HG02970 (cell line): ENCODE results near the gene CASK.
"Not testable (repeated sequence)": the region's sequence is repeated elsewhere in the genome, so short reads cannot be mapped to it uniquely, and the experiment has no call there.

Experiments
- ATAC-seq: cut with Tn5 transposase; IDR thresholded peaks from one replicate; pipeline ENCODE4 v1.9.1; 2021; ENCODE audit warnings: mild to moderate bottlenecking, moderate library complexity, moderate number of reproducible peaks; ENCODE audit not compliant: unreplicated experiment, low FRiP score

Gene CASK

DNA sequence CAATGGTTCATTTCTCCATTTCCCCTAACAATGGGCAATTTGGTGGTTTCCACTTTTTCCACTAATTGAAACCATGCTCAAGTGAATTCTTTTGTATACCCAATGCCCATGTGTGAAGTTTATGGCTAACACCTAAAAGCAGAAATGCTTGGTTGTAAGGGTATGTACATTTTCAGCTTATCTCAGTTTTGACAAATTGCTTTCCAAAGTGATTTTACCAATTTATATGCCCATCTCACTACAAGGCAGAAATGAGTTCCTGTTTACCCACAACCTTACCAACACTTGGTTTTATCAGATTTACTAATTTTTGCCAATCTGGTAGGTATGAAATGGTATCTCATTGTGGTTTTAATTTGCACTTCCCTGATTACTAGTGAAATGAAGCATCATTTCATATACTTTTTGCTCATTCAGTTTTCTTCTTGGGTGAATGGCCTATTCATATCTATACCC lies 219.8 kb downstream of the CASK start:
- ATAC-seq: no peak

DNA sequence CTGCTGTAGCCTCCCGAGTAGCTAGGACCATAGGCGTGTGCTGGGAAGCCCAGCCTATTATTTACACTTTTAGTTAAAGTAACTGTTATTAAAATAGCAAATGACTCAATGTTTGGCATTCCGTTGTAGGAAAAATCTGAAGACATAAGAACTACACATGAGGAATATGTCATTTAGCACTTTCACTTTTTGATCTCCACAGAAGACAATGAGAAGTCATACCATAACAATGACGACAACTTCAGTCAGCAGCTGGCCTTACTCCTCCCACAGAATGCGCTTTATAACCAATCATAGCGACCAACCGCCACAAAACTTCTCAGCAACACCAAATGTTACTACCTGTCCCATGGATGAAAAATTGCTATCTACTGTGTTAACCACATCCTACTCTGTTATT lies 227.9 kb downstream of the CASK start:
- no peak for ATAC-seq

DNA sequence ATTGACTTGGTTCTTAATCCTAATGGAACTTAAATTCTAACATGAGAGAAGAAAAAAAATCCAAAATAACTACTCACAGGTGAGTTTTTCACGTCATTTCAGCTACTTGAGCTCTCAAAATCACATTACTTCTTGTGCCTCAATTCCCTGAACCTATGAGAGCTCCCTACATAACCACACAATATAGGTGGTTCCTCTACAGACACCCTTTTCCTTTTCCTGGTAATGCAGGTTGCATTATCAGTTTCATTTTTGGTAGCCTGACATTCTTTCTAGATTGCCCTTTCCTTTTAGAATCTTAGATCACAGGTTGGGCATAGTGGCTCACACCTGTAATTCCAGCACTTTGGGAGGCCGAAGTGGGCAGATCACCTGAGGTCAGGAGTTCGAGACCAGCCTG lies 230.3 kb downstream of the CASK start:
- no peak for ATAC-seq

DNA sequence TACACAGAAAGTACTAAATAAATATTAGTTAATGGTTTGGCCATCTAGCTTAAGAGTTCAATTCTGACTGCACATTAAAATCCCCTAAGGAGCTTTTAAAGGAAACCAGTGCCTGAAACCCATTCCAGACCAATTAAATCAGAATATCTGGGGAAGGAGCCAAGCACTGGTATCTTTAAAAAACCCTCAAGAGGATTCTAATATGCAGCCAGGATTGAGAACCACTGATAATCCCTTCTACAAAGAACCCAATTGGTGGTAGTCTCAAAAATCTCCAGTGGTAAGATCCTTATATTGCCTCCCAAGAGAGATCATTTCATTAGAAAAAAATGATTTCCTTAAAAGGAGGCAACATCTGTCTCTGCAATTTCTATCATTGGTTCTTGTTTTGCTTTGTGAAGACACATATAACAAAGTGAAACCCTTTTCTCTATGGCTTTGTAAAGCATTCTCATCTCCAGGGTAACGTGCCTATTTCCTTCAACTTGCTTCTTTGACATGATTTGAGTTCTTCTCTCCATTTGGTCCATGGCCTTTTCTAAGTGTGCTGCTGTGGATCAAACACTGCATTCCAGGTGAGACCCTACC lies 231.1 kb downstream of the CASK start:
- no peak for ATAC-seq

DNA sequence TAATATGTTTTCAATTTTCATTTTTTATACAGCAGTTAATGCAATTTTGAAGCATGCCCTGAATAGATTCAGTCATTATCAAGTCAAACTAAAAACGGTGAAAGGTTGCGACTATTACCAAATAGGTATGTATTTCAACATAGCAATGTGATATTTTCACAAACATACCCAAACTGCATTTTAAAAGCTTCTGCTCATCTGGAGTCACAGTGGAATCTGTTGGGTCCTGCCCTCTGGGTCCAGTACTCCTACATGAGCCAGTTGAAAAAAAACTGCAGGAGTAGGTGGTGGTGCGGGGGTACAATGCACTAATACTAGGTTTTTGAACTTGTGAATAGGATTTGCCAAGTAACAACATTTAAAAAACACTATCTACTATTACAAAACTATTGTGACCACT lies 233.6 kb downstream of the CASK start:
- ATAC-seq: no peak

DNA sequence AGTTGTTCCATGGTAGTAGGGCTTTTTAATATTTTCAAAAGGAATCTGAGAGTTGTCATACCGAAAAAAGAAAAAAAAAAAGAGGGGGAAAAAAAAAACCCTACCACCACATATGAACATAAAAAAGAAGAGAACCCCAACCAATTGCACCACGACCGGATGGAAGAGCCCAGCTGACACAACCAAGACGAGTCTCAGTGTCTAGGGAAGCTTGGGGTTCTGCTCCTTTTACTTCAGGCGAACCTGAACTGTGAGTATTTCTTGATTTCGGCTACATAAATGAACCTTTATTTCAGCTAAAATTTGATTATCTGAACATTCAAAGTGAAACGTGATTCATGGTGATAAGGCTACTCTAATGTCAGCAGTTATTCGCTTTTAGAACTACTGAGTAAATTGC lies 234.5 kb downstream of the CASK start, which contains the start of gene GPR34:
Gene GPR34 (plus strand): TSS at position 139 of the 400 bp plus-strand sequence. CDS start 6,661 bp downstream, outside the sequence.
- ATAC-seq: no peak

DNA sequence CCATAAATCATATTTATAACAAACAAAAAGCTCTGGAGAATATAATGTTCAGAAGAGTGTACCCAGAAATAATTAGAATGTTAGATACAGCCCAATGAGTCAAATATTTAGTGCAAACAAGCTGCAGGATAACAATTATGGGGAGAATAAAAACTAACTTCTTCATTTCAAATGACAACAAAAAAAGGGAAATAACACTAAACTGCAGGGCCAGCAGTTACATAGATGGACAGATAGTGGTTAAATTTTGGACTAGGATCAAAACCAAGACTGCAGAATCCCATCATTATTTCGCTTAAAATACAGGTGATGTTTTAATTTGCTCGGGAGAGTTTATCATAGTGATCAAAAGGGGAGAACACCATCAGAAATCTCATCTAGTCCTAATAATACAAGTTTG lies 235.2 kb downstream of the CASK start:
- no peak for ATAC-seq

DNA sequence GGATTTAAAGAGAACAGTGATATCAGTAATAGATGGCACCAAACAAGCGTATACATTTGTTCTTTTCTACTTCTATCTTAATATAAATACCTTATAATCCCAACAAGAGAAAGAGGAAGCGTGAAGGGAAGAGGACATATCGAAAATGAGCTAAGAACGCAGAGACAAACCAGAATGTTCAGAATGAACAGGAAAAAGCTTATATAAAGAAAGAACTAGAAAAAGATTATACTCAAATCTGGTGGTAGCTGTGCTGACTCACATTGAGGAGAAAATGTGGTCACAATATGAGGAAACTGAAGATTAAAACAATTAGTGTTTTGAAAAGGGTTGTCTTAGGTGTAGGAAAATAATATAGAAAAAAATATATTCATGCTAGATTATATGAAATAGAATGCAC lies 236.6 kb downstream of the CASK start:
- no peak for ATAC-seq

DNA sequence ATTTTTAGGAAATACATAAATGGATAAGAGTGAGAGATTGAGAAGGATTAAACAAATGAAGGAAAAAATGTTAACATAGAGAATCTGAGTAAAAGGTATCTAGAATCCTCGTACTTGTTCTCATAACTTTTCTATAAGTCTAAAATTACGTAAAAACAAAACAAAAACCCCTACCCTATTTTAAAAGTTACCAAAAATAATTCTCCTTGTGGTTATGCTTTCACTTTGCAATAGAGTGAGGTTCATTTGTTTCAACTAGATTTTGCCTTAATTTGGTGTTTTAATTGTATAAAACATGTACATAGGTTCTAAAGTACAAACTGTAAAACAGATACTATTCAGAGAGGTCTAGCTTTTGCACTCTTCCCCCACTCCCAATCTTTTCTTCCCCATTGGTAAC lies 238.4 kb downstream of the CASK start:
- no peak for ATAC-seq

DNA sequence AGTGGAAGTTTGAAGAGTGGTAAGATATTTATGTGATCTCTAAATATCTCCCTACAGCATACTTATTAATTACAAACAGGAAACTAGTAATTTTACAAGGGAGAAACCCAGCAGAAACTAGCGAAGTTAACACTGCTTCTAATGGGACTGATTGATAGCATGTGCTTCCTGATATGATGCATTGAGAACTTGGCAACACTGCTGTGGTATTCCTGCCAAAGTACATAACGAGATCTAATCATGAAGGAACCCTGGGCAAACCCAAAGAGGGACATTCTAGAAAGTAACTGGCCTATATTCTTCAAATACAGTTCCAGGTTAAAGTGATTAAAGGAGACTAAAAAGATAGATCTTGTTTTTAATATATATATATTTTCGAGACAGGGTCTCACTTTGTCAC lies 239.2 kb downstream of the CASK start:
- no peak for ATAC-seq

DNA sequence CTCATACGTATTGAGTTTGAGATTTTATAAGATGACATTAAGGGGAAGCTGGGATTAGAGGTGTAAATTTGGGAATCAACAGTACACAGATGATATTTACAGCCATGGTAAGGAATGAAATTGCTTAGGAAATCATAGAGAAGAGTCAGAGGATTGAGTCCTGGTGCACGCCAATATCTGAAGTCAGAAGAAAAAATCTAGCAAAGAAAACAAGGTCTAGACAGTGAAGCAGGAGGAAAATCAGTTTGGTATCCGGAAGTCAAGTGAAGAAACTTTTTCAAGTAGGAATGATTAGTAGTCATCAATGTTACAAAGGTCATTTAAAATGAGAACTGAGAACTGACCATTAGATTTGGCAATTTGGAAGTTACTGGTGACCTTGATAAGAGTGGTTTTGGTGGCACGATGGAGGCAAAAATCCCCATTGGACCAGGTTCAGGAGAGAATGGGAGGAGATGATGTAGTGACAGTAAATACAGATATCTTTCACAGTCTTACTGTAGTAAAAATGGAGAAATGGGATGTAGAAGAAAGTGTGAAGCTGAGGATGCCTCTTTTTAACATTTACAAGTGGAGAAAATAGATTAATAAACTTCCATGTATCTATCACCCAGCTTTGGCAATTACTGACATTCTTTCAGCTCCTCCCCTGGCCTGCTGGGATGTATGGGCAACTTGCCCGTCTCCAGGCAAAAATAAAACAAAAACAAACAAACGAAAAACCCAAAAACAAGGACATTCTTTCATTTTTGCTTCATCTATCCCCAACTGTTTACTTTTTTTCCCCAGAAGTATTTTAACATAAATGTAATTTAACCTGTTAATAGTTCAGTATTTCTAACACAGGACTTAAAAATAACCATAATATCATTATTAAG lies 245.9 kb downstream of the CASK start:
- no peak for ATAC-seq

DNA sequence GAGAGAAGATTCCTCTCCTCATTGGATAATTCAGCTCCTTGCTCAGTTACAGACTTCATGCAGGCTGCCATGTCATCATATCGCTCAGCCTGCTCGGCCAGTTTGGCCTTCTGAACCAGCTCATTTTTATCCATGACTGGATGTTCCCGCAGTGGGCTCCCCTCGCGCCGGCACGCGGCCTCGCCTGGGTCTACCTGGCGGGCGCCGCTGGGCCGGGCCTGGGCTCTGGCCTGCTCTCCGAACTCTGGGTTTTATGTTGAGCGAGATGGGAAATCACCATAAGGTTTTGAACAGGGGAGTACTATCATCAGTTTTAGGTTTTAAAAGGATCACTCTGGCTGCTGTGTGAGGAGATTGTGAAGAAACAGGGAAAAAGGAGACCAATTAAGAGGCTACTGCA lies 247.0 kb downstream of the CASK start:
- not testable (repeated sequence) for ATAC-seq

DNA sequence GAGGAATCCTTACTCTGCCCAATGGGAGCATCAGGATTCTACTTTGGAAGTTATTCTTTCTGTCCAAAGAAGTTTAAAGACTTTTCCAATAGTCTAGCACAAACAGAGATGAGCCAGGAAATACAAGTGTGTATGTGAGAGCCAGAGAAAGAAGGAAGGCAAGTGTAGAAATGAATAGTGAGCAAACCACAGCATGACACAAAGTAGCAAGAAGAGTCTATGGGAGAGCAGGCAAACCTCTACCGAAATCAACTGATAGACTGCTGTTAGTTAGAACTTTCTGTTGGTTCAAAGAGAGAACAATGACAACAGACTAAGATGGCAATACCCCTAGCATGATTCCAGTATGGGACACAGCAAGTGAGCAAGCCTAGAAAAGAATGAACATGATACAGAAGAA lies 250.7 kb downstream of the CASK start:
- ATAC-seq: no peak

DNA sequence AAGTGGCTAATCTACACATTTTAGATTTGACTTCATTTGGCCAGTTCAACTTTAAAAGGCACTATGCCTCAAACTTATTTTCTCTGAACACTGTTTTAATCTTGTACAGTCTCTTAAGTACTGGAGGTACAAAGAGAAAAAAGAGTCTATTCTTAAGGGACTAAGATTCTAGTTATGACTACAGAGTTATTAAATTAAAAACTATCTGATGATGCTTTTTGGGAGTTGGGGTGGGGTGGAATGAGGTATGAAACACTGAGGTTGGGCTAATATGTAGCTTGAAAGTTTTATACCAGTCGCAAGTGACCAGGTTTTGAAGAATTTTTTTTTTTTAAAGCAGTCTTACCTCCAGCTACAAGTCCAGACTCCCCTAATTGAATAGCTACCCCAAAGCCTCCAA lies 252.3 kb downstream of the CASK start:
- no peak for ATAC-seq

DNA sequence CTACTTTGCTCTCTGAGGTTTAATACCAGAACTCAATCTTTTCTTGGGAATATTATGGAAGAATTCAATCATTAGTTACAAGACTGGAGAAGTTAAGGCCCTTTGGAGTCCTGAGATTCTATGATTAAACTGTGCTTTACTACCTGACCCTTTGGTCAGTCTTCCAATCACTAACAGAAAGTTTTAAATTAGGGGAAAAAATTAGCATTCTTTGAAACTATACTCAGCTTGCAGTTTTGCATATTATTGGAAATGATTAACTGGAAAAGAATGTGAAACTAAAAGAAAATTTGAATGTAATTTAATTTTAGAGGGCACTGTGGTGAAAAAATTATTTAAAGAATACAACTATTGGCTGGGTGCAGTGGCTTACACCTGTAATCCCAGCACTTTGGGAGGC lies 253.2 kb downstream of the CASK start:
- no peak for ATAC-seq

DNA sequence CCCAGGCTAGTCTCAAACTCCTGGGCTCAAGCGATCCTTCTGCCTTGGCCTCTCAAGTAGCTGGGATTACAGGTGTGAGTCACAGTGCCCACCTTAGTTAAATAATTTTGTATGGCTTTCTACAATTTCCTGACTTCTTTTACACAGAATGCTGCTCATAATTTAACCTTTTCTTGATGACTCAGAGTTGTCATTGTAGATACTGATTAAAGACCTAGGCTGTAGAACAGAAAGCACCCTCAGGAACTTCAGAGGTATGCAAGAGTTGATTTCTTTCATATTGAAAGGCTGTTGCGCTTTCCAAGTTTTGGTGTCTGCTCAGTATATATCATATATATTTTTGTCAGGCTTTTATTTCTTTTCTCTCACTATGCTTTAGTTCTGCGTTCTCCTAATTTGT lies 255.7 kb downstream of the CASK start:
- ATAC-seq: no peak

DNA sequence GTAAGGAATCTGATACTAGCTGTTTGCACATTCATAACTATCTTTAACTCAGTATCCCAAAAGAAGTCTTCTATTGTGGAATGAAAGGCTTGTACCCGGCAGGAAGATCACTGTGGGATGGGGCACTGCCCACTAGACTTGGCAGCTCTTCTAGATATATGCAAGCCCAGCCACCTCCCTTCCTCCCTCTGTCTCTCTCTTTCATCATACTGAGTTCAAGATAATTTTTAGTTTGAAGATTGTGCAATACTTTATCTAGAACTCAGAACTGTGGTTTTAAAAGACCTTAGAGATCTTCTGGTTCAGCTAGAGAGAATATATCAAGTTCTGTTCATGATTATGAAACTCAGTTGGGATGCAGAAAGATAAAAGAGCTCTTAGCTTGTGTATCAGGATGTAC lies 257.1 kb downstream of the CASK start:
- no peak for ATAC-seq

DNA sequence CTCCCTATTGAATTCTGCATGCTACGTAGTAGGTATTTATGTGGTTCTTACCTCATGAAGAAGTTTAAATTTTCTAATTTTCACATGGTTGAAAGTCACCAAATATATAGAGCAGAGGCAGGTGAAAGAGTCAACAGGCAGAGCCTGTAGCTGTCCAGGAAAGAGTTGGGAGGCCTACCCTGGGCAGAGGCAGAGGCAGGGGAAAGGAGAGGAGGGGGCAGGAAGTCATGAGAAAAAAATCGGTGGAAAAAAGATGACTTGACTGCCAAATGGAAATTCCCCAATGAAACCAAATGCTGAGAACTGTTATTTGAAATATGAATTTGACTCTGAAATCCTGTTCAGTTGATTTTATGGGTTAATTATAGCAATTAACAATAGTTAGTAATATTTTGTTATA lies 257.7 kb downstream of the CASK start:
- no peak for ATAC-seq

DNA sequence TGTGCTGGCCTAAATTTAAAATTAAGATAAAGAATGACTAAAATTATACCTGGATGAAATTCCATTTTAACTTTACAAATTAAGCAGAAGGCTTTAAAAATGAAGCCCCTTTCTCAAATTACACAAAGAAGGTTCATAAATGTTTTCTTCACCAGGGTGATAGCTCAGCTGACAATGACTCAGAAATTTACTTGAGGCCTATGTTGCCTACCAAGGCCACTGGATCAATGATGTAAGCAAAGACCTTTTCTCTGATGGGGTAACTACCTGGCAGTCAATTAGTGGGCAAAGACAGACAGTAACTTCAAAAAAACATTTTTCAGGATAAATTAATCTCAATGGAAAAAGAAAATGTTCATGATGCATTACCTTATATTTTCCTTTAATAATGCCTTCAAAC lies 258.4 kb downstream of the CASK start:
- no peak for ATAC-seq

DNA sequence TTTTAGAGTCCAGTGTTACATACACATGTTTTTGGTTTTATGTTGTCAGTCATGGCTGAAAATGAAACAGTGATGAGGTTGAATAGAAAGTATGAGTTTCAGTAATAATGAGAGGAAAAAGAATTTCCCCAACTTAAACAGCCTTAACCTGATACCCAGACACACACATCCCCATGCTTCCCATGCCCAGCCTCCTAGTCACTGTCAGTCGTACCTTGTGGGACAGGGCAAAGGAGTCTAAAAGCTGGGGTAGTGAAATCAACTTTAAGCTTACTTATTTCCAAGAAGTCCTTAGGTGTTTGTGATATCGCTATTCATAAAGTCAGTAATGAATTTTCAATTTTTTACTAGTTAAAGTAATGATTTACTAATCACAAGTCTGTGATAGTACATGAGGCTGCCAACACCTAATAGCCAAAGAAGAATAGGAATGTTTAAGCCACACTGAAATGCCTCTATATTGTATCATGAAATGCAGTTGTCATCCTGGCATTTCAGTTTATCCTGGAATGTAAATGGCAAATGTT lies 258.9 kb downstream of the CASK start:
- peak; percentile 76 for ATAC-seq

DNA sequence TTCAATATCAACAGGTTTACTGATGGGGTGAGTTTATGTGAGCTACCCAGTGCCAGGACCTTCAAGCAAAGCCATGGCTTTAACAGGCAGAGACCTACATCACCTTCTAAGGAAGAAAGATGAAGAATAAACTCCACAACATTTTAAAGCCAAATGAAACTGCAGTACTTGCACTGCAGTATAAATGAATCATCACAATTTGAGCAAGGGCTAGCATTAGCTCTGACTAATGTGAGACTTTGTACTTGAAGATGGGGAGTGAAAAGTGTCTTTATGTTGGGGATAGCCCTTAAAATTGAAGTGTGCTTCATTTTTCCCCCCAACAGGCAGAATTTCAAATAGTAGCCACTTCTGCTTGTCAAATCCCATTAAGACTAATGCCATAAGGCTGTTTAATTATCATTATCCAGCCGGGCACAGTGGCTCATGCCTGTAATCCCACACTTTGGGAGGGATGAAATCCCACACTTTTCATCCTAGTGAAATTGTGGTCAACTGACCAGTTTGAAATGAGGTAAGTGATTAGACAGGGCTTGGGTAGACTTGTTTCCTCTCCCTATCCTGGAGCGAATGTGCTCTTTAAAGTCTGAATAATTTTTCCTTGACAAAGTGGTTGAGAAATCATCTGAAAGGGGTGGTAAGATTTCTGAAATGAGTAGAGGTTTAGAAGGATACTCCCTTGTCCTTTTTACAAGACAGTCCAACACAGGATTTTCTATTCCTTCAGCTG lies 261.8 kb downstream of the CASK start:
- no peak for ATAC-seq
